H4 (cell line): Measurements from ENCODE around the gene KLHL29. TPM values are rescaled to one million over a fixed set of nuclear protein-coding genes. Genes with fewer than 3 reads are reported as not detected.

Experiments used
- DNase-seq: peaks from one replicate; pipeline ENCODE4 v3.0.0-alpha.2; 2015; ENCODE audit warnings: low spot score
- total RNA-seq: library from RNA; depleted of rRNA; stranded (reverse); fragments of >200 nt; shearing (Covaris generic); gene quantifications from 2 replicates; pipeline ENCODE4 v1.2.3, GENCODE V29; 2014

KLHL29 gene
- total RNA-seq, 1 experiment from 2014 or later, result 1.8 TPM

DNA sequence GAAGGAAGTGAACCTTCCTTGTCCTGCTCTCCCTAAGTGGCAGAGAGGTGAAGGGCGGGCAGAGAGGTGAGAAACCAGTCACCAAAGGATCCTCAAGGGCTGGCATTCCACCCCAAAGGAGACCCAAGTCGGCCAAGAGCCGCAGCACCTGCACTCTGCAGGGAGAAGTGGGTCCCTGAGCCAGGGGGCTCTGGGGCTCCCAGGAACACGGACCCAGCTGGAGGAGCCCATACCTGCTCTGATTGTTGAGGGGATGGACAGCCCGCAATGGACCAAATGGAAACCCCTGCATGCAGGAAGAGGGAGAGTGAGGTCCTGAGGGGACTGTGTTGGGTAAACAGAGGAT, 308.6 kb downstream of the KLHL29 start:
- DNase-seq, result no peak

DNA sequence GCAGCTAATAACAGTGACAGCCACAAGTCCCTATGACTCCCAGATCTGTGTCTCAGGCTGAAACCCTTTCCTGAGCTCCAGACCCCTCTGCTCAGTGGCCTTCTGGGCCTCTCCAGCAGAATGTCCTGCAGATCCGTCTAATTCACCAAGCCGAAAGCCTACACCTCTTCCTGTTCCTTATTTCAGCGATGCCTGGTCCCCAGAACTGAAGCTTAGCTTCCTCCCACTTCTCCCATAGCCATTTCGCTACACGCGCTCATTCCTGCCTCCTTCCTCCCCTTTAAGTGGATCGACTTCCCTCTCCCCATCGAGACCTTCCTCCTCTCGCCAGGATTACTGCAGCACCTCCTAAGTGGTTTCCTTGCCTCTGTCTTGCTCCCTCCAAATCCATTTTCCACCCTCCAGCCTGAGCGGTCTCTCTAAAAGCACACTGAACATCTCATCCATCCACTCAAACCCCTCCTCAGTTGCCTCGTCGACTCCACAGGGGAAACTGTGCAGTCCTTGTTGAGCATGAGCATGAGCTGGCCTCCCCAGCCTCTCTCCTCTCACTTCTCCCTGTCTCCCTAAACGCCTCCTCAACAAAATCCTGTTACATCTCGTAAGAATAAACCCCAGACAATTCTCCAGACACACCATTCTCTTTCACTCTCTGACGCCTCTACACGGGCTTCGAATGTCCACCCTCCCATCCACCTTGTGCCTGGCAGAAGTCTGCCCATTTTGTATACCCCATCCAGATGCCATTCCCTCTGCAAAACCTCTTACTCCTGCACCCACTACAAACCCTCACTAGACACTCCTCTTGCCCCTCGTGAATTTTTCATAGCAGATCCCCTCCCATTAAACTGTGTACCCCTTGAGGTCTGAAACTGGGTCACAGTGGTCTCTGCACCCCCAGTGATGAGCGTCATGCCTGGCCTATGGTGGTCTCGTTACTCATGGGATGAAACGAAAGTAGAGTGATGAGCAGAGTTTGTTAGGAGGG, 309.4 kb downstream of the KLHL29 start:
- no peak for DNase-seq

DNA sequence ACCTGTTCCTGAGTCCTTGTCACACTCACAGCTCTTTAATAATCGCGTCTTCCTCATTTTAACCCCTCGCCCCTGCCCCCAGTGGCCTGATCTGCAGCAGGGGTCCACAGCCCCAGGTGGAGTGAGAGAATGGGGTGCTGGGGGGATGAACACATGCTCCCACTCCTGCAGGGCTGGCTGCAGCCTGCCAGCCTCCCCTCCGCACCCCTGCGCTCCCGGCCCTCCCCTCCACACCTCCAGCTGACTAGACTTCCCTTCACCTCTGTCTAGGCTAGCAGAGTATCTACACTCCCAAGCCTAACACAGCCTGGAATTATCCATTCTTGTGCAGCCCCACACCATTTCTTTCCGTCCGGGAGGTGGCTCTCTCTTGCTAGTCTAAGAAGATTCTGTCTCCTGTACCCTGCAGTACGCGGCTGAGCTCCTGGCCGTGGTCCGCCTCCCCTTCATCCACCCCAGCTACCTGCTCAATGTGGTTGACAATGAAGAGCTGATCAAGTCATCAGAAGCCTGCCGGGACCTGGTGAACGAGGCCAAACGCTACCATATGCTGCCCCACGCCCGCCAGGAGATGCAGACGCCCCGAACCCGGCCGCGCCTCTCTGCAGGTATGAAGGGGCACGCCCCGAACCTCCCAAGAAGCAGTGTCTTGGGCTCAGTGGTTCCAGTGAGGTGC, 310.4 kb downstream of the KLHL29 start:
- DNase-seq, result no peak

DNA sequence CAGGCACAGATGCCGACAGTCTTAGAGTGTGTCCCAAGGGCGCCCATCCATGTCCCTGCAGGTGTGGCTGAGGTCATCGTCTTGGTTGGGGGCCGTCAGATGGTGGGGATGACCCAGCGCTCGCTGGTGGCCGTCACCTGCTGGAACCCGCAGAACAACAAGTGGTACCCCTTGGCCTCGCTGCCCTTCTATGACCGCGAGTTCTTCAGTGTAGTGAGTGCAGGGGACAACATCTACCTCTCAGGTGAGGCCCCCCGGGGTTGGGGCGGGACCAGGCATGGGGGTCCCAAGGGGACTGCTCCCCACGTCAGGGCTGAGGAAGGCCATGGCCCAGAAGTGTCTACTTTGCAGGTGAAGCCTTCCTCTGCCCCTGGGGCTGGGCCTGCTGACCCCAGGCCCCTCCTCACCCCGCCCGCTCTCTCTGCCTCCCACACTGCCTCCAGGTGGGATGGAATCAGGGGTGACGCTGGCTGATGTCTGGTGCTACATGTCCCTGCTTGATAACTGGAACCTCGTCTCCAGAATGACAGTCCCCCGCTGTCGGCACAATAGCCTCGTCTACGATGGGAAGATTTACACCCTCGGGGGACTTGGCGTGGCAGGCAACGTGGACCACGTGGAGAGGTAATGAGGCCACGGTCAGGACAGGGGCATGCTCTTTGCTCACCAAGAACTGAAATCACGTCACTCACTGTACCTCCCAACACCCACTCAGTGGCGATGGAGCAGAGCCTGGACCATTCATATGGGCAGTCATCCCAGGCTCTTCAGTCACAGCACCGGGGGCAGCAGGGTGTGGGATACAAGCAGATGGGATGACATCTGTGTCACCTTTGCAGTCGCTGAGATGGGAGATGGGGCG, 311.1 kb downstream of the KLHL29 start:
- DNase-seq, result no peak

DNA sequence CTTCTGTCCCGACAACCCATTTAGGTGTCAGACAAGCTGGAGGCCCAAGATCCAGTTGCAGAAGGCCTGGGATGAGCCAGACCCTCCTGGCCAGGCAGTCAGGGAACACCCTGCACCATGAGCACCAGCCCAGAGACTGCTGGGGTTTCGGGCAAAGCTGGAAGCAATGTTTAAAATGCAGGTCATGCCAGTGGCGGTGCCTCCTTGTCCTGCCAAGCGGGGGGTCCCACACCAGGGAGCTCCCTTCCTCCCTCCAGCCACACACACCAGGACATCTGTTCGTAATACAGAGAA, 311.7 kb downstream of the KLHL29 start:
- no peak for DNase-seq

DNA sequence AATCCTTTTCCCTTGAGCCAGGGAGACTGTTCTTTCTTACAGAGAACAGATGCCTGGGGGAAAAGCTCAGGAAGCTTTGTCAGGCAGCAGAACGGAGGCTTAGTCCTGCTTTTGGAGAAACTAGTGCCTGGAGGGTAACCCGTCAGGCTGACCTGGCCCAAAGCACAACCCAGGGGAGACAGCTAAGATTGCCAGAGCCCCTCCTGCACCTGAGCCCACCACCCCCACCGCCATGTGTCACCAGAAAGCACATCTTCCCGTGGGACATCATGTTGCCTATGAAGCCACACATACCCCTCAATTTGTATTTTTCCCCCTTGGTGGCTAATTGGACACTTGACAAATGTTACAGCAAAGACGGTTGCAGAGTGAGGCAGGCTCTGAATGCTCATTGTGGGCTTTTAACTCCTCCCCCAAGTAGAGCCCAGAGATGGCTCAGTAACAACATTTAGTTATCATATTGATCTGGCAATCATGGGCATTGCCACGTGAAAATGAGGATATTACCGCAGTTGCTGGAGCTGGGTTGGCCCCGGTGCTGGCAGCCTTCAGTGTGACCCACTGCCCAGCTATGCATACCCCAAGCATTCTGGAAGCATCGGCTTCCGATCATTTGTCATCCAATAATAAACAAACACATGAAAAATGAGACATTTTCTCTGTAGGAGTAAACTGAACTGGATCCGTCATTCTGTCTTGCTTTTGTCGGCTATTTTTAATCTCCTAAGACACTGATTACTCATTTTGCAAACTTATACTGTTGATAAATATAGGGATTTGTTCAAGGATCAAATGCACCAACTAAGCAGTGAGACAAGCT, 312.5 kb downstream of the KLHL29 start:
- DNase-seq, result no peak

DNA sequence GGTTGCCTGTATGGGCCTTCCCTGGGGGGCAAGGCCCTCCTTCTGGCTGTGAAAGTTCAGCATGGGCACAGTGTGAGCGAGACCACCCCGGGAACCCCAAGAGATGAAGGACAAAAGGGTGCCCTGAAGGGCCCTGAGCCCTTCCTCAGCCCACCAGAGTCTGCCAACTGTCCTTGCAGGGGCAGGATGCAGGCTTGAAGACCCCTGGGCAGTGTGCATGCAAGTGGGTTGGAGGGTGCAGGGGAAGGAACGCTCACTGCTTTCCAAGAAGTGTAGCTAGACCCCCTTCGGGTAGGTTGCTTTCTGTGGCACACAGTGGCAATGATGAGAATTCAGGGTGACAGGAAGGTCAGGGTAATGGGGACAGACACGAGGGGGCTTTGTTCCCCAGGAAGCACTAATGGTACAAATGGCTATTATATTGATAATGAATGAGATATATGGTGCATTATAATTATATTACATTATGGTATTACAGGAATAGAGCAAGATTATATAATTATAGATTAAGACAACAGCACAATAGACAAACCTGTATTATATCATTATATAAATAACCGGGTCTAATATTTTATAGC, 313.2 kb downstream of the KLHL29 start:
- DNase-seq, result no peak

DNA sequence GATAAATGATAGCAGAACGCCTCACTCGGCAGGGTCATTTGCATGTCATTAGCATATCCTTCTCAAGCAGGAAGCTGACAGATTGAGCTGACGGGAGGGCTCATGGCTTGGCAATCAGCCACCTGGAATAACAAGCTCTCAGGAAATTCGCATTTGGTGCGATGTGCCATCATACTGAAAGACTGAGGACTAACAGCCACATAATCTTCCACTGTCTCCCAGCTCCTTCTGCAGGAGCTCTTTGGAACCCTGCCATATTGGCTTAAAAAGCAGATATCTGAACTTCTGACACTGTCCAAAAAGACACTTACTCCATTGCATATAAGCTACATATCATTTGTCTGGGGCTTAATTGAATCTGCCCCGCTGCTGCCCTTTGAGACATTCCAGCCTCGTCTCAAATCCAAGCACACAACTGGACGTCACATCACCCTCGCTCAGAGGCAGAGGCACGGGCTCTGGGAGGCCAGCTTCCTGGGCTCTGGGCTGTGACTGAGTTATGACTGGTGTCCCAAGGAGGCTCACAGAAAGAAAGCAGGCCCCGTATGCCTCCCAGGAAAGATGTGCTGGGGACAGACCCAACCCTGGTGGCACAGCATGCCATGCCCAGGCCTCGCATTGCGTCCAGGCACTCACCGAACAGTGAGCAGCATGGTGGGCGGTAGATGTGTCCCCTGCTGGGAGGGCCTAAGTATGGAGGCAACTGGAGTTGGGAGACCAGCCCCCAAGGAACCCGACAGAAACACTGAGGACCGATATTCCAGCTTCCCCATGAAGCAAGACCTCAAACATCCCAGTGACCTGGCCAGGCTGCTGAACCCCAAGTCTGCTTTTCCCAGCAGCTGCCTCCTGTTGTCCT, 314.0 kb downstream of the KLHL29 start:
- no peak for DNase-seq

DNA sequence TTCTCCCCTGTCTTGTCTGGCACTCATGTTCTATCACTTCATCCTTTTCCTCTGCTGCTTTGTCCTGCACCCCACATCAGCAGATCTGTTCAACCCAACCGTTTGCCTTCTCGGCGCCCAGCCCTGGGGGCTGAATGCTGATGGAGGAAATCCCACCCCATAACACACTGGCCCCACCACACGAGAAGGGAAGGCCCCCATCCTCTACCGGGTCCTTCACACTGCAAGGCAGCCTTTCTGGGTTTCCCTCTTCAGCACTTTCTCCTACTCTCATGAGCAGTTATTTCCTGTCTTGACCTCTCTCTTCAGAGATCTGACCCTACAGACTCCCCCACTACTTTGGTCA, 314.6 kb downstream of the KLHL29 start:
- DNase-seq, result no peak

DNA sequence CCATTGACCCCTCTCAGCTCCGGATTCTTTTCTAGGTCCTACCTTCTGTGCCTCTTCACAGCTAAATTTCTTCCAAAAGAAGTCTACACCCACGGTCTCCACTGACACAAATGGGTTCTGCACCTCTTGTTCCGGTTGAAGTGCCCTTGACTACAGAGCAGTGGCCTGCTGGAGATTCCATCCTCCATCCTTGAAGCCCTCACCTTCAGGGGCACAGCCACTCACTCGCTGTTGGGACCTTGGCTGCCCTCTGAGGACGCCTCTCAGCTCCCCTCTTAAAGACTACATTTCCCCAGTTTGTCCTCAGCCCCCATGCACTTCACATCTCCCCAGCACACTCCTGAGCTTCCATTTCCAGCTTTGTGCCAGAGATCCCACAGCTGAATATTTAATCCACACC, 315.6 kb downstream of the KLHL29 start:
- no peak for DNase-seq

DNA sequence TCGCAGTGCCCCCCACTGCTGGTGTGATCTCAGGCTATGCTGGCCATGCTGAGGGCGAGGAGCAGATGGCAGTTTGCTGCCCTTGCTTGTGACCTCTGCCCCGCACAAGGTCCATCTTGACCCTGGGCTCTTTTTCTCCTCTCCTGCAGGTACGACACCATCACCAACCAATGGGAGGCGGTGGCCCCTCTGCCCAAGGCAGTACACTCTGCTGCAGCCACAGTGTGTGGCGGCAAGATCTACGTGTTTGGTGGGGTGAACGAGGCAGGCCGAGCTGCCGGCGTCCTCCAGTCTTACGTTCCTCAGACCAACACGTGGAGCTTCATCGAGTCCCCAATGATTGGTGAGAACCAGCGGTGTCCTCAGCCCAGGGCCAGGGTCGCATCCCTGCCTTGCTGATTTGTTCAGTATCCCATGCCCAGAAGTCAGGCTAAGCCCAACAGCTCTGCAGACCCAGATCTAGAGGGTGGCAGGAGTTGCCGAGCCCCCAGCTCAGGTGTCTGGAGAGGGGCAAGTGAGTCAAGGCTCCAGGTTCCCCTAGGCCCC, 318.1 kb downstream of the KLHL29 start:
- DNase-seq, result no peak

DNA sequence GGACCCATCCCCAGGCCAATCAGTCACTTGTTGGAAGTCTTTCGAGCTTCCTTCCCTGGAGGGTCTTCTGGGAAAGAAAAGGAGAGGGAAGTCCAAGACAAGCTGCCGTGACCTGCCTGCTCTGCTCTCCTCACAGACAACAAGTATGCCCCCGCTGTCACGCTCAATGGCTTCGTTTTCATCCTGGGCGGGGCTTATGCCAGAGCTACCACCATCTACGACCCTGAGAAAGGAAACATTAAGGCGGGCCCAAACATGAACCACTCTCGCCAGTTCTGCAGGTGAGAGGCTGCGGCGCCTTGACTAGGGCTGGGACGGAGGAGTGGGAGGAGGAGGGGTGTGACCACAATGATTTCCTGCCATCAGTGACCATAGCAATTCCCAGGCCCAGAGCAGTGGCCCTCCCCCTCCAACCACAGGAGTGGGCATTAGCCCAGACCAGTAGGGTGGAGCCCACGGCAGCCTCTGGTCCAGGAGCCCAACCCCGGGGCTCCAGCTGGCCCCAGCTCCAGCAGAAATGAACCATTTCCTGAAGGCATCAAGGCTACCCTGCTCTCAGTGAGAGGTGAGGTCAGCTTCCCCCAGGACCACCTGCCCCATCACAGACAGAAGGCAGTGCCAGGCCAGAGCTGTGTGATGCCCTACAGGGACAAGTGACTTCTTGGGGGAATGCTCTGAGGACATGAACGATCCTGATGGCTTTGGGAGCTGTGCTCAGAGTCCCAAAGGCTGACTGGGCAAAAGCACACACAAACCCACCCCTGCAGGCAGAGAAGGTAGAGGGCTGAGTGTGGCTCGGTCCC, 318.8 kb downstream of the KLHL29 start:
- DNase-seq, result no peak

DNA sequence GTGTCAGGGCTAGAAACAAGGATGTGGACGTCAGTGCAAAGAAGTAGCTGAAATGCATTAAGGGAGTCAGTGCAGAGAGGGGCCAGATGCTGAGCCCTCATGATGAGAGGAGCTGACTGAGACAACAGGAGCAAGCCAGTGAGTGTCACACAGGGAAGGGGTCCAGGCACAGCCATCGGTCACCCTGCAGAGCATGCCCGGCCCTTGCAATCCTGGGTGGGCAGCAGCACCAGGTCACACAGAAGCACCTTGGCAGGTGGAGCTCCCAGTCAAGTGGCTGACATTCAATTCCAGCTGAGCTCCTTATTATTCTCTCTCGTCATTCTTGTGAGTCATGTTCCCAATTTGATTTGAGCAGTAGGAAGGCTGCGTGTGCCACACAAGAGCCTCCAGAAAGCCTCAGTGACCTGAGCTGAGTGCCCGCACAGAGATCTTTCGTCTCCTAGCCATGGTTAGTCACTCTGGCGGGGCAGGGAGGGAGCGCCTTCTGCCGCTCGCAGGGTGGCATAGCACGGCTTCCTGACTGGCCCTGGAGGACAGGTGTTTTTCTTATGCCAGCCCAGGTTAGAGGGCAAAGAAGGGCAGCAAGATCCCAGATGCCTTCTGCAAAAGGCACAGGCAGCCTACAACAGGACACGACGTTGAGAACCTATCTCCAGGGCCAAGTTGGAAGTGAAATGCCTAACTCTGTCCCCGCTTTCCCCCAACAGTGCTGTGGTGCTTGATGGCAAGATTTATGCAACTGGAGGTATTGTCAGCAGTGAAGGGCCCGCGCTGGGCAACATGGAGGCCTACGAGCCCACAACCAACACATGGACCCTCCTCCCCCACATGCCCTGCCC, 321.0 kb downstream of the KLHL29 start:
- DNase-seq, result no peak

DNA sequence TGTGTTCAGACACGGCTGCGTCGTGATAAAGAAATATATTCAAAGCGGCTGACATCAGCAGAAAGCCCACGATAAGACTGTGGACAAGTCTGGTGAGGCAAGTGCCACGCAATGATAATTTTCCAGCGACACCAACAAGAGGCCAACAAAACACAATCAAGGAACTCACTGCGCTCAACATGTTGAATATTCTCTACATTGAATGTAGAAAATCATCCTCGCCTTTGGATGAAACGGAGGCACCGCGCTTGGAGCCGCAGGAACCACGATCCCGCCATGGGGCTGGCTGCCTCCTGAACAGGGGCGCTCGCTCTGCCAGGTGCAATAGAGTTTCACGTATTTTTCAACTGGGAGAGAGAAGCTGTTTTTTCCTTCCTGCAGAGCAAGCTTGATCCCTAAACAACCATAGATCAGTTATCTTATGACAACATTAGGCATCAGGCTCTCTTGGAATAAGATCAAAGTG, 321.7 kb downstream of the KLHL29 start:
- no peak for DNase-seq

DNA sequence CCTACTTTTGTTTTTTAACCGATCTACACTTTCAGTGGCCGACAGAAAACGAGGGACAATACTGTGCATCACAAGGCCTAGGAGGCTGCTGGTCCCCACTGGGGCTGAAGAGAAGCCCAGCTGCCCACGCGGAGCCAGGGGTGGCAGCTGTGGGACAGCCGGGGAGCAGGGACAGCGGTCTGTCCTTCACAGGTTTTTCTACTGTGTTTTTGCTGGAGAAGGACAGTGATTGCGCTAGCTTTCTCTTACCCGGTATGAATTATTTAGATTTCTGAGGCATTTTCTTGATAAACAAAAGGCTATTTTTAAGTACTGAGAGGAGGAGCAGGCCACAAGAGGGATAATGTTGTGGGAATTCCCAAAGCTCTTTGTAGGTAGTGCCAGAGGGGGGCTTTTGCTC, 322.1 kb downstream of the KLHL29 start:
- no peak for DNase-seq

DNA sequence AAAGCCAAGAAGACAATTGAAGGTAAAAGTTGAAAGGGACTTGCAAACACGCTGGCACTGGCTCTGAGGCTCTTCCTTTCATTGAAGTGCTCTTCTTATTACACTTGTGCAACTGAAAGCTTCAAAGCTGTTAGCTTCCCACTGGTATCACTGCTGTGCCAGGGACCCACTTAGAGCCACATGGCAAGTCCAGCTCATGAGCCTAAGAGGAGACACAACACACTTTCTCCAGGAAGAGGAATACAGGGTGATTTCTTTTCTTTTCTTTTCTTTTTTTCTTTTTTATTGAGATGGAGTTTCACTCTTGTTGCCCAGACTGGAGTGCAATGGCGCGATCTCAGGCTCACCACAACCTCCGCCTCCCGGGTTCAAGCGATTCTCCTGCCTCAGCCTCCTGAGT, 323.8 kb downstream of the KLHL29 start:
- DNase-seq, result no peak

DNA sequence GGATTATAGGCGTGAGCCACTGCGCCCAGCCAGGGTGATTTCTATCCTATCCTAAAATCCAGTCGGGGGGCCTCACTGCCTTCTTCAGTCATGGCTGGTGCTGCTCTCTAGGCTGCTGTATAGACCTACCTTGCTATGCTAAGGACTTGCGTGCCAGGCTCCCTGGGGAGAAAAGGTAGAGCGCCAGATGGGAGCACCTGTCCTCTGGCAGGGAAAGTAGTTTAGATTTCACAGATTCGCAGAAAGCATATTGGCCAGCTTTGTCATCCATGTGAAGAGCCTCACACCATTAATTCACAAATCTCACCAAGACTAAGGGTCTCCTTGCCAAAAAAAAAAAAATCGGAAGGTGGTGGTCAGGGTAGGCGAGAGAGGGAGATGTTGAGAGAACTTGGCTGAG, 324.3 kb downstream of the KLHL29 start:
- DNase-seq, result no peak
